AG10803 (cell line): ENCODE results near the gene DSC3.

Experiments used
- DNase-seq: peaks from one replicate; pipeline ENCODE4 v3.0.0; 2010; ENCODE audit warnings: low read depth
- H3K4me3 ChIP-seq: 2 replicates; pipeline ENCODE4 v1.5.1; 2011; ENCODE audit warnings: mild to moderate bottlenecking, low read length, control low read depth
- CTCF ChIP-seq: conservative IDR thresholded peaks from 2 replicates; pipeline ENCODE4 v1.5.1; 2011; ENCODE audit warnings: mild to moderate bottlenecking, low read length, control low read depth, inconsistent platforms

DSC3 gene

GRCh38 chr18:30954262-30954661 is 88.3 kb downstream of the DSC3 start:
- no peak for DNase-seq
- H3K4me3 ChIP-seq: no peak overlapping the region
- TF ChIP-seq CTCF: no peak

GRCh38 chr18:30945761-30946160 is 96.8 kb downstream of the DSC3 start:
- TF ChIP-seq CTCF: no peak
- H3K4me3 ChIP-seq: no peak overlapping the region
- no peak for DNase-seq

DNA sequence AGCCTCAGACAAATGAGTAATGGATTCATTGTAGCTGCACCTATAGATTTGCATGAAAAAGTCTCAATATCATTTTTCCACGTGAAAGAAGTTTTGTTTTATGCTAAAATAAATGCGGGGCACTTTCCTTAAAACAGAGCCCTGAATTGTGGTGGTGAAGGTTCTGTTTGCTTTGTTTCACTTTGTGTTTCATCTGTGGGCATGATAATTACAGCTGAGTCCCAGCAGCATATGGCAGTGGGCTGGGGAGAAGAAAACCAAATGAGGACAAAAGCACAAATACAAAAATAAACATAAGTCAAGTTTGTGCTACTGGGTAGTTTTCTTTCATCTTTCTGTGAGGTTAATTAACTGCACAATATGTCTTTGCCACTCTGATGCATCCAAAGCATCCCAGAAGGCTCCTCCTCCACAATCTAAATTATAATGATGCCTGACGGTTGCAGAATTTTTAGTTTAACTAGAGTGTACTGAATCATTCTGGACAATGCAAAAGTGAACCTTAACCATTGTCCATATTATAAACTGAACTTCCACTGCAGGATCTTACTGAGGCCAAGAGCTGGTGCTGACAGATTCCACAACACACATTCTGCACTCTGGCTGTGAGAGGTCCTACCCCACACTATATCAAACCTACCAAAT is 97.6 kb downstream of the DSC3 start:
- TF ChIP-seq CTCF: no peak
- no peak for DNase-seq
- H3K4me3 ChIP-seq: no peak overlapping the region

- TF ChIP-seq CTCF: no peak
- no peak overlapping the region for H3K4me3 ChIP-seq
- no peak for DNase-seq
Observed at GRCh38 chr18:30940952-30941539, 101.5 kb downstream of the DSC3 start.
